Neural cell (in vitro differentiated cells): Measurements from ENCODE around the gene MRPL23. TPM values are rescaled to one million over a fixed set of nuclear protein-coding genes. Genes with fewer than 3 reads are reported as not detected.

Source experiments
- H2AFZ ChIP-seq: fragments of 200-600, 300-800 bp; sonication (generic), shearing (Covaris generic); 2 replicates; pipeline ENCODE4 v1.6.0; 2014; ENCODE audit warnings: low read depth, mild to moderate bottlenecking, antibody characterized with exemption, low read length, moderate library complexity
- H3F3A ChIP-seq: fragments of 200-600 bp; shearing (Covaris generic); 2 replicates; pipeline ENCODE4 v1.6.1; 2016; ENCODE audit warnings: mild to moderate bottlenecking, moderate library complexity, mixed read lengths, antibody characterized with exemption, low read length; ENCODE audit not compliant: insufficient read depth, poor library complexity, severe bottlenecking
- H3K27ac ChIP-seq: fragments of 200-600, 300-800 bp; sonication (generic), shearing (Covaris generic); 2 replicates; pipeline ENCODE4 v1.5.1; 2014; ENCODE audit warnings: mild to moderate bottlenecking, low read length, moderate library complexity
- H3K27me3 ChIP-seq: fragments of 300-800, 200-600 bp; sonication (generic), shearing (Covaris generic); 2 replicates; pipeline ENCODE4 v1.6.0; 2014; ENCODE audit warnings: mild to moderate bottlenecking, low read depth, low read length, moderate library complexity; ENCODE audit not compliant: insufficient read depth
- H3K36me3 ChIP-seq: fragments of 300-800, 200-600 bp; sonication (generic), shearing (Covaris generic); 2 replicates; pipeline ENCODE4 v1.5.1; 2014; ENCODE audit warnings: mild to moderate bottlenecking, antibody characterized with exemption, low read length, moderate library complexity; ENCODE audit not compliant: insufficient read depth
- H3K4me2 ChIP-seq: fragments of 300-800, 200-600 bp; sonication (generic), shearing (Covaris generic); 2 replicates; pipeline ENCODE4 v1.6.0; 2014; ENCODE audit warnings: mild to moderate bottlenecking, low read length
- H3K4me3 ChIP-seq: fragments of 300-800, 200-600 bp; sonication (generic), shearing (Covaris generic); 2 replicates; pipeline ENCODE4 v1.5.1; 2014; ENCODE audit warnings: mild to moderate bottlenecking, low read length, moderate library complexity
- H3K79me2 ChIP-seq: fragments of 200-600 bp; shearing (Covaris generic); replicated peaks from 2 replicates; pipeline ENCODE4 v1.6.0; 2014; ENCODE audit warnings: mild to moderate bottlenecking, low read length, moderate library complexity; ENCODE audit not compliant: insufficient read depth
- H3K9ac ChIP-seq: fragments of 300-800, 200-600 bp; sonication (generic), shearing (Covaris generic); 2 replicates; pipeline ENCODE4 v1.6.1; 2016; ENCODE audit warnings: mild to moderate bottlenecking, low read length, mixed read lengths
- H3K9me2 ChIP-seq: fragments of 200-600 bp; shearing (Covaris generic); 2 replicates; pipeline ENCODE4 v1.6.1; 2016; ENCODE audit warnings: mild to moderate bottlenecking, low read length, mixed read lengths; ENCODE audit not compliant: insufficient read depth
- H3K9me3 ChIP-seq: fragments of 200-600, 300-800 bp; sonication (generic), shearing (Covaris generic); 2 replicates; pipeline ENCODE4 v1.6.1; 2016; ENCODE audit warnings: mild to moderate bottlenecking, mixed run types, low read length, moderate library complexity, mixed read lengths
- H4K20me1 ChIP-seq: fragments of 200-600 bp; shearing (Covaris generic); 2 replicates; pipeline ENCODE4 v1.6.1; 2016; ENCODE audit warnings: mild to moderate bottlenecking, mixed run types; ENCODE audit not compliant: insufficient read depth
- CTCF ChIP-seq: fragments of 450-650 bp; IDR thresholded peaks from 2 replicates; pipeline ENCODE4 v1.5.1; 2014; ENCODE audit warnings: antibody characterized with exemption, mild to moderate bottlenecking, moderate library complexity; ENCODE audit not compliant: poor library complexity, severe bottlenecking
- EP300 ChIP-seq: fragments of 450-650 bp; conservative IDR thresholded peaks from 2 replicates; pipeline ENCODE4 v1.6.1; 2014; ENCODE audit warnings: antibody characterized with exemption, mild to moderate bottlenecking, moderate library complexity; ENCODE audit not compliant: poor library complexity, severe bottlenecking
- EZH2 ChIP-seq: fragments of 200-600, 300-800 bp; shearing (Covaris generic), sonication (generic); IDR thresholded peaks from 2 replicates; pipeline ENCODE4 v1.6.1; 2014; ENCODE audit warnings: antibody characterized with exemption, low read length, borderline replicate concordance, mild to moderate bottlenecking; ENCODE audit not compliant: insufficient read depth, poor library complexity, severe bottlenecking
- MXI1 ChIP-seq: fragments of 450-650 bp; conservative IDR thresholded peaks from 2 replicates; pipeline ENCODE4 v1.6.1; 2014; ENCODE audit warnings: antibody characterized with exemption, mild to moderate bottlenecking; ENCODE audit not compliant: poor library complexity, severe bottlenecking
- POLR2AphosphoS5 ChIP-seq: IDR thresholded peaks from 2 replicates; pipeline ENCODE4 v1.6.1; 2012
- RAD21 ChIP-seq: fragments of 450-650 bp; conservative IDR thresholded peaks from 2 replicates; pipeline ENCODE4 v1.6.1; 2014; ENCODE audit warnings: antibody characterized with exemption, mild to moderate bottlenecking, moderate library complexity
- SMC3 ChIP-seq: fragments of 450-650 bp; conservative IDR thresholded peaks from 2 replicates; pipeline ENCODE4 v1.6.1; 2014; ENCODE audit warnings: antibody characterized with exemption, mild to moderate bottlenecking, moderate library complexity; ENCODE audit not compliant: poor library complexity
- TAF1 ChIP-seq: IDR thresholded peaks from 2 replicates; pipeline ENCODE4 v1.6.1; 2012; ENCODE audit warnings: low read depth
- polyA plus RNA-seq: library from polyadenylated mRNA; depleted of rRNA; stranded (reverse); fragments of >200 nt; gene quantifications from 2 replicates; pipeline ENCODE4 v1.2.3, GENCODE V29; 2014
- TF ChIP-seq, protein P1 (sequence below): IDR thresholded peaks from 2 replicates; pipeline ENCODE4 v1.6.1; 2012; ENCODE audit warnings: borderline replicate concordance

The MRPL23 gene
- polyA plus RNA-seq, 1 donor from 2014 or later = 154 TPM

DNA sequence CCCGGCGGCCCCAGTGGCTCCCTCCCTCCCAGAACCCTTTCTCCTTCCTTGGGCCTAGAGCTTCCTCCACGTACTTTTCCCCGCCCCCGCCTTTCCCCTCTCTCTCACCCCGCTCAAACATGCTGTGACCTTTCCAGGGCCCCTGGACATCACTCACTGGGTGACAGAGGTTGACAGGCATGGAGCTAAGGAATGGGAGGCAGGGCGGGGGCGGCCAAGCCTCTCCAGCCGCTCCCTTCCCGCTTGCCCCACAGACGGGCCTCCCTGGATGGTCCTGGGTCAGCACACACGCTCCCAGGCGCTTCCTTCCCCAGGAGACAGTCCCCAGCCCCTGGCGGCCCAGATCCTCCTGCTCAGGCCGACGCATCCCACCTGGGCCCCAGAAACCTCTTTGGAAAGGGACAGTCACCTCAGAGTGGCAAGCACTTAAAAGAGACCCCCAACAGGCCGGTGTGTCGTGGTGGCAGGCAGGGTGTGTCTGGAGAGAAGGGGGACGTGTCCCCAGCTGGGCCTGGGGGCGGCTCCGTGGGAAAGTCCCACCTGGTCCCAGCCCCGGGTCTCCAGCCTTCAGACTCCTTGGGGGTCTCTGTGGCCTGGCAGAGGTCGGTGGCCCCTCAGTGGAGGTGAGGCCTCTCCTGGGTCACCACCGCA, 41.7 kb downstream of the MRPL23 start:
- Histone ChIP-seq H3K27ac (no peak overlapping the region), H3K79me2 (no peaks in the 10 kb centered on the region), H3K9me2 (no peaks in the 10 kb centered on the region), H3F3A (no peaks in the 10 kb centered on the region), H3K36me3 (no peaks in the 10 kb centered on the region), H3K4me2 (no peak overlapping the region), H3K4me3 (no peak overlapping the region), H4K20me1 (no peaks in the 10 kb centered on the region), H3K9me3 (no peaks in the 10 kb centered on the region), H3K27me3 (no peaks in the 10 kb centered on the region), H3K9ac (no peak overlapping the region), H2AFZ (no peak overlapping the region)
- TF ChIP-seq RAD21 (no peak), EP300 (no peak), TAF1 (no peak), MXI1 (no peak), EZH2 (no peak), CTCF (no peak), POLR2AphosphoS5 (no peak), SMC3 (no peak)
- TF ChIP-seq, protein P1, sequence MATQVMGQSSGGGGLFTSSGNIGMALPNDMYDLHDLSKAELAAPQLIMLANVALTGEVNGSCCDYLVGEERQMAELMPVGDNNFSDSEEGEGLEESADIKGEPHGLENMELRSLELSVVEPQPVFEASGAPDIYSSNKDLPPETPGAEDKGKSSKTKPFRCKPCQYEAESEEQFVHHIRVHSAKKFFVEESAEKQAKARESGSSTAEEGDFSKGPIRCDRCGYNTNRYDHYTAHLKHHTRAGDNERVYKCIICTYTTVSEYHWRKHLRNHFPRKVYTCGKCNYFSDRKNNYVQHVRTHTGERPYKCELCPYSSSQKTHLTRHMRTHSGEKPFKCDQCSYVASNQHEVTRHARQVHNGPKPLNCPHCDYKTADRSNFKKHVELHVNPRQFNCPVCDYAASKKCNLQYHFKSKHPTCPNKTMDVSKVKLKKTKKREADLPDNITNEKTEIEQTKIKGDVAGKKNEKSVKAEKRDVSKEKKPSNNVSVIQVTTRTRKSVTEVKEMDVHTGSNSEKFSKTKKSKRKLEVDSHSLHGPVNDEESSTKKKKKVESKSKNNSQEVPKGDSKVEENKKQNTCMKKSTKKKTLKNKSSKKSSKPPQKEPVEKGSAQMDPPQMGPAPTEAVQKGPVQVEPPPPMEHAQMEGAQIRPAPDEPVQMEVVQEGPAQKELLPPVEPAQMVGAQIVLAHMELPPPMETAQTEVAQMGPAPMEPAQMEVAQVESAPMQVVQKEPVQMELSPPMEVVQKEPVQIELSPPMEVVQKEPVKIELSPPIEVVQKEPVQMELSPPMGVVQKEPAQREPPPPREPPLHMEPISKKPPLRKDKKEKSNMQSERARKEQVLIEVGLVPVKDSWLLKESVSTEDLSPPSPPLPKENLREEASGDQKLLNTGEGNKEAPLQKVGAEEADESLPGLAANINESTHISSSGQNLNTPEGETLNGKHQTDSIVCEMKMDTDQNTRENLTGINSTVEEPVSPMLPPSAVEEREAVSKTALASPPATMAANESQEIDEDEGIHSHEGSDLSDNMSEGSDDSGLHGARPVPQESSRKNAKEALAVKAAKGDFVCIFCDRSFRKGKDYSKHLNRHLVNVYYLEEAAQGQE = no peak

DNA sequence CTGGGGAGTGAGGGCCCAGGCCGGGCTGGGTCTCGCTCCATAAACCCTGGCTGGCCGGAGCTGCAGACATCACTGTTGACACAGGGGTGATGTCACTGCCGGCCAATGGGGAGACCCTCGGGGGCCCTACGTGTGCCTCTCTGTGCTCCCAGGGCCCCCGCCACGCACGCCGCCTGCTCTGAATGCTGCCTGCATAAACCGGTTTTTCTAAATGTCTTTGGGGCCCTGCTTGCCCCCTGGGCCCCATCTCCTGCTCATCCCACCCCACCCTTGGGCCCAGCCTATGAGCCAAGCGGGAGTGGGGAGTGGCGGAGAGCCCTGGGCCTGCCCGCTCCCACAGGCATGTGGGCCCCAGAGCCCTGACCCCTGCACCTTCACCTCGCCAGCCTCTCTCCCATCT, 42.8 kb downstream of the MRPL23 start:
- Histone ChIP-seq H3K36me3 (no peaks in the 10 kb centered on the region), H3K9me3 (no peaks in the 10 kb centered on the region), H4K20me1 (no peaks in the 10 kb centered on the region), H3K9me2 (no peaks in the 10 kb centered on the region), H3F3A (no peaks in the 10 kb centered on the region), H3K79me2 (no peaks in the 10 kb centered on the region), H3K27me3 (no peaks in the 10 kb centered on the region), H3K9ac (no peak overlapping the region), H2AFZ (no peak overlapping the region), H3K27ac (no peak overlapping the region), H3K4me3 (no peak overlapping the region), H3K4me2 (no peak overlapping the region)
- TF ChIP-seq TAF1 (no peak), SMC3 (no peak), RAD21 (no peak), POLR2AphosphoS5 (no peak), EZH2 (no peak), CTCF (no peak), EP300 (no peak), MXI1 (no peak)
- TF ChIP-seq, protein P1 = no peak
